MM.1S (cell line): ENCODE results near the gene KCNS3.

Source experiments
- DNase-seq: peaks from one replicate; pipeline ENCODE4 v3.0.0-alpha.2; 2015
- H2AFZ ChIP-seq: fragments of 300-600 bp; sonication (generic); 2 replicates; pipeline ENCODE4 v1.6.0; 2016; ENCODE audit warnings: antibody characterized with exemption, low read length
- H3F3A ChIP-seq: fragments of 300-600 bp; sonication (generic); 2 replicates; pipeline ENCODE4 v1.6.1; 2016; ENCODE audit warnings: mild to moderate bottlenecking, antibody characterized with exemption, low read length, moderate library complexity, mixed read lengths; ENCODE audit not compliant: insufficient read depth
- H3K27ac ChIP-seq: fragments of 300-600 bp; sonication (generic); 2 replicates; pipeline ENCODE4 v1.5.1; 2016; ENCODE audit warnings: mild to moderate bottlenecking, low read length
- H3K27me3 ChIP-seq: fragments of 300-600 bp; sonication (generic); replicated peaks from 2 replicates; pipeline ENCODE4 v1.6.0; 2016; ENCODE audit warnings: low read length; ENCODE audit not compliant: insufficient read depth
- H3K36me3 ChIP-seq: fragments of 300-600 bp; sonication (generic); replicated peaks from 2 replicates; pipeline ENCODE4 v1.6.1; 2016; ENCODE audit warnings: mild to moderate bottlenecking, low read length, mixed read lengths; ENCODE audit not compliant: insufficient read depth
- H3K4me1 ChIP-seq: fragments of 300-600 bp; sonication (generic); 2 replicates; pipeline ENCODE4 v1.6.1; 2016; ENCODE audit warnings: low read length, mixed read lengths
- H3K4me2 ChIP-seq: fragments of 300-600 bp; sonication (generic); 2 replicates; pipeline ENCODE4 v1.6.0; 2016; ENCODE audit warnings: low read depth, low read length
- H3K4me3 ChIP-seq: fragments of 300-600 bp; sonication (generic); 2 replicates; pipeline ENCODE4 v1.5.1; 2016; ENCODE audit warnings: low read length, mixed read lengths
- H3K79me2 ChIP-seq: fragments of 300-600 bp; sonication (generic); 2 replicates; pipeline ENCODE4 v1.6.1; 2016; ENCODE audit warnings: mixed run types, low read length, mixed read lengths
- H3K9ac ChIP-seq: fragments of 300-600 bp; sonication (generic); 2 replicates; pipeline ENCODE4 v1.6.1; 2016; ENCODE audit warnings: low read length, mixed read lengths
- H3K9me2 ChIP-seq: fragments of 300-600 bp; sonication (generic); replicated peaks from 2 replicates; pipeline ENCODE4 v1.6.1; 2016; ENCODE audit warnings: mild to moderate bottlenecking, low read length, mixed read lengths; ENCODE audit not compliant: insufficient read depth
- H3K9me3 ChIP-seq: fragments of 300-600 bp; sonication (generic); replicated peaks from 2 replicates; pipeline ENCODE4 v1.6.1; 2016; ENCODE audit warnings: mild to moderate bottlenecking, low read length, mixed read lengths; ENCODE audit not compliant: insufficient read depth
- H4K20me1 ChIP-seq: fragments of 300-600 bp; sonication (generic); 2 replicates; pipeline ENCODE4 v1.6.1; 2016; ENCODE audit warnings: mild to moderate bottlenecking, low read length, moderate library complexity, mixed read lengths; ENCODE audit not compliant: insufficient read depth
- EZH2 ChIP-seq: fragments of 300-600 bp; sonication (generic); optimal IDR thresholded peaks from 2 replicates; pipeline ENCODE3; 2017; ENCODE audit warnings: low read depth, mild to moderate bottlenecking, antibody characterized with exemption, low read length, mixed read lengths
- EZH2phosphoT487 ChIP-seq: fragments of 300-600 bp; sonication (generic); IDR thresholded peaks from 2 replicates; pipeline ENCODE4 v1.6.1; 2018; ENCODE audit warnings: antibody characterized with exemption, low read length
- TF ChIP-seq, protein P1 (sequence below): fragments of 300-600 bp; sonication (generic); IDR thresholded peaks from 2 replicates; pipeline ENCODE4 v1.5.1; 2016; ENCODE audit warnings: antibody characterized with exemption, low read length, mixed read lengths

Gene KCNS3

GRCh38 chr2:17839959-17840358, 38.5 kb upstream of the KCNS3 start:
- H3K27ac ChIP-seq, result no peak overlapping the region
- H3K4me1 ChIP-seq, result 0 out of 2 replicates have a peak, but pooled peaks cover 3% of the 10 kb centered on the region
- no peak overlapping the region for H3K4me3 ChIP-seq
- H3K4me2 ChIP-seq, result no peak overlapping the region
- no peaks in the 10 kb centered on the region for H3F3A ChIP-seq
- DNase-seq, result no peak
- H3K9ac ChIP-seq, result no peak overlapping the region
- no peaks in the 10 kb centered on the region for H3K79me2 ChIP-seq
- H3K9me2 ChIP-seq, result no peaks in the 10 kb centered on the region
- H3K36me3 ChIP-seq, result no peaks in the 10 kb centered on the region
- H2AFZ ChIP-seq, result no peak overlapping the region
- TF ChIP-seq, protein P1, sequence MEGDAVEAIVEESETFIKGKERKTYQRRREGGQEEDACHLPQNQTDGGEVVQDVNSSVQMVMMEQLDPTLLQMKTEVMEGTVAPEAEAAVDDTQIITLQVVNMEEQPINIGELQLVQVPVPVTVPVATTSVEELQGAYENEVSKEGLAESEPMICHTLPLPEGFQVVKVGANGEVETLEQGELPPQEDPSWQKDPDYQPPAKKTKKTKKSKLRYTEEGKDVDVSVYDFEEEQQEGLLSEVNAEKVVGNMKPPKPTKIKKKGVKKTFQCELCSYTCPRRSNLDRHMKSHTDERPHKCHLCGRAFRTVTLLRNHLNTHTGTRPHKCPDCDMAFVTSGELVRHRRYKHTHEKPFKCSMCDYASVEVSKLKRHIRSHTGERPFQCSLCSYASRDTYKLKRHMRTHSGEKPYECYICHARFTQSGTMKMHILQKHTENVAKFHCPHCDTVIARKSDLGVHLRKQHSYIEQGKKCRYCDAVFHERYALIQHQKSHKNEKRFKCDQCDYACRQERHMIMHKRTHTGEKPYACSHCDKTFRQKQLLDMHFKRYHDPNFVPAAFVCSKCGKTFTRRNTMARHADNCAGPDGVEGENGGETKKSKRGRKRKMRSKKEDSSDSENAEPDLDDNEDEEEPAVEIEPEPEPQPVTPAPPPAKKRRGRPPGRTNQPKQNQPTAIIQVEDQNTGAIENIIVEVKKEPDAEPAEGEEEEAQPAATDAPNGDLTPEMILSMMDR, result no peak
- TF ChIP-seq EZH2, result no peak
- TF ChIP-seq EZH2phosphoT487, result no peak
- H3K27me3 ChIP-seq, result no peaks in the 10 kb centered on the region
- no peaks in the 10 kb centered on the region for H4K20me1 ChIP-seq
- no peaks in the 10 kb centered on the region for H3K9me3 ChIP-seq

- Histone ChIP-seq H3K27ac (no peak overlapping the region), H3K27me3 (no peaks in the 10 kb centered on the region), H4K20me1 (no peaks in the 10 kb centered on the region), H3K79me2 (no peaks in the 10 kb centered on the region), H3K9me3 (no peaks in the 10 kb centered on the region), H2AFZ (no peak overlapping the region), H3K4me1 (0 out of 2 replicates have a peak, but pooled peaks cover under 1% of the 10 kb centered on the region), H3K9ac (no peak overlapping the region), H3K4me3 (no peak overlapping the region), H3K36me3 (no peaks in the 10 kb centered on the region), H3K9me2 (no peaks in the 10 kb centered on the region), H3K4me2 (no peak overlapping the region), H3F3A (no peaks in the 10 kb centered on the region)
- DNase-seq, result no peak
- no peak for TF ChIP-seq EZH2
- TF ChIP-seq EZH2phosphoT487, result no peak
- TF ChIP-seq, protein P1, result no peak
Observed at GRCh38 chr2:17843457-17843856, 35.0 kb upstream of the KCNS3 start.

DNA sequence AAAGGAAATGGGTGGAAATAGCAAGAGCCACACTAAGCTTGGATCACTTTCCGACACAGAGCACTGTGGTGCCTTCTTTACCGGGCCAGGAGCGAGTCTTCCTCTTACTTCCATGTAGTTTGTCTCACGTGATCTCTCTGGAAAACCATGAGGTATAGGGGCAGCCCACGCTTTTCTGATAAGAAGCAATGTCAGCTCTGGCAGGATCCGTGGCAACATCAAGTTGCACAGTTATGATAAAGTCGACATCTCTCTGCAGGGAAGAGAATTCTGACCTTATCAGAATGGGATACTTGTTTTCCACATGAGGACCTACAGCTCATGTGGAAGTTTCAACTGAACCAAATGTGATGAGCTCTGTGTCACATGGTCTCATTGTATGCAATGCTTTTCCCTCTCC, 32.7 kb upstream of the KCNS3 start:
- H3K4me3 ChIP-seq, result no peak overlapping the region
- no peaks in the 10 kb centered on the region for H3F3A ChIP-seq
- no peaks in the 10 kb centered on the region for H3K9me3 ChIP-seq
- H3K27ac ChIP-seq, result no peak overlapping the region
- TF ChIP-seq, protein P1, result no peak
- TF ChIP-seq EZH2phosphoT487, result no peak
- no peak for TF ChIP-seq EZH2
- H3K27me3 ChIP-seq, result no peaks in the 10 kb centered on the region
- no peaks in the 10 kb centered on the region for H4K20me1 ChIP-seq
- H3K4me2 ChIP-seq, result no peak overlapping the region
- no peaks in the 10 kb centered on the region for H3K4me1 ChIP-seq
- no peaks in the 10 kb centered on the region for H3K36me3 ChIP-seq
- no peaks in the 10 kb centered on the region for H3K79me2 ChIP-seq
- H3K9me2 ChIP-seq, result no peaks in the 10 kb centered on the region
- H3K9ac ChIP-seq, result no peak overlapping the region
- no peak overlapping the region for H2AFZ ChIP-seq
- no peak for DNase-seq
